AG09319 (cell line): ENCODE results near the gene GAPVD1.

Source experiments
- DNase-seq: peaks from one replicate; pipeline ENCODE4 v3.0.0-alpha.2; 2010; ENCODE audit warnings: low read depth; ENCODE audit errors: extremely low read depth
- CTCF ChIP-seq: IDR thresholded peaks from 2 replicates; pipeline ENCODE4 v1.5.1; 2011; ENCODE audit warnings: low read depth, mild to moderate bottlenecking, inconsistent platforms, low read length, moderate library complexity

Gene GAPVD1

DNA sequence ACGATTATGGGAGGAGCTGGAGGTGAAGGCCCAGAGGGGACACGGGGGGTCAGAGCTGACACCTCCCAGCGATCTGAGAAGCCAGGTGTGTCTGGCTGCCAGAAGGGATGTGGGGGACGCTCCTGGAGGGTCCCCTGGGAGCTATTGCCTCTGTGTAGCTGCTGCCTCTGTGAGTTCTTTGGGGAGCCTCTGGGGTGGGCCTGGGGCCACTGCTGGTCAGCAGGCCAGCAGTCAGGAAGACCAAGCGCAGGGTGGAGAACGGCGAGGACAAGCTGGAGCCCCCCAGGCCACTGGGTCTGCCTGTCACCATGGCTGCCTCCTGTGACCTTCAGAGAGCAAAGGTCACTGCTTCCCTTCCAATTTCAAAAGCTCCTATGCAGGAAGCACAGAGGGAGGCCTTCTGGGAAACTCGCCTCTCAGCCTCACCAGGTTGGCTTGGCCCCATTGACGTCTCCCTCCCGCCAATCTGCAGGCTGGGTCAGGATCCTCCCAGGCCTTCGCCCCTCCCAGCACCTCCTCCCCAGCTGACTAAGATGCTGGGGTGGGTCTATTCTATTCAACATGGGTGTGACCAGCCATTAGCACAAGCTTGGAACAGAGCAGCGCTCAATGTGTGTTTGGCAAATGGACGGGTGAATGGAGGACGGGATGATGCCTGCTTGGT, 126.4 kb downstream of the GAPVD1 start:
- no peak for TF ChIP-seq CTCF

GRCh38 chr9:125388978-125389377, 127.4 kb downstream of the GAPVD1 start:
- DNase-seq, result no peak
- TF ChIP-seq CTCF, result no peak

More for the DNA sequence above, 126.4 kb downstream of the GAPVD1 start:
- no peak for DNase-seq

GRCh38 chr9:125391704-125392103, 130.1 kb downstream of the GAPVD1 start:
- no peak for DNase-seq
- no peak for TF ChIP-seq CTCF

GRCh38 chr9:125393426-125393825, 131.8 kb downstream of the GAPVD1 start:
- DNase-seq, result no peak
- no peak for TF ChIP-seq CTCF

- no peak for DNase-seq
- no peak for TF ChIP-seq CTCF
Measured at GRCh38 chr9:125396799-125397198, 135.2 kb downstream of the GAPVD1 start.

- DNase-seq, result no peak
- TF ChIP-seq CTCF, result no peak
Measured at GRCh38 chr9:125397736-125398135, 136.1 kb downstream of the GAPVD1 start.

DNA sequence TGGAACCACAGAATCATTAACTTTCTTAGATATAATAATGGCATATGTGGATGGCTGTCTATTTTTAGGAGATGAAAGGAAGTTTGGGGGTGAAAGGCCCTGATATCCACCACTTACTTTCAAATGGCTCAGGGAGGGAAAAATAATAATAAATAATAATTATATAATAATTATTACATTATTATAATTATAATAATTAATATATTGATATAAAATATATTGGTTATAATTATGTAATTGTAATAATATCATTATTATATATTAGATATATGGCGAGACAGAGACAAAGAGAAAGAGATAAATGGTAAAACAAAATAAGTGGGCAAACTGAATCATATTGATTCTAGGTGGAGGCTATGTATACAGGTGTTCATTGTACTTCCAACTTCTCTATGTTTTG, 136.6 kb downstream of the GAPVD1 start:
- TF ChIP-seq CTCF, result no peak
- DNase-seq, result no peak
